LHCN-M2 (cell line): ENCODE measurements around the gene ATAD5. TPM values are rescaled to one million over a fixed set of nuclear protein-coding genes. Genes with fewer than 3 reads are reported as not detected.

ENCODE experiments used
- total RNA-seq: library from RNA; depleted of rRNA; stranded (reverse); fragments of >200 nt; gene quantifications from 2 replicates; pipeline ENCODE4 v1.2.3, GENCODE V29; 2014; rRNA removed

Gene ATAD5
- total RNA-seq, 1 experiment from 2014 or later = 6.9 TPM

Other genes with a start within 250 kb of the ATAD5 start
- 12.9 and 14.5 TPM in 2 replicates for gene CRLF3, start 7.3 kb upstream of the ATAD5 start, total RNA-seq
- gene TEFM, start 74.3 kb downstream of the ATAD5 start, total RNA-seq = 8.8 and 13.5 TPM in 2 replicates
- gene ADAP2, start 90.0 kb downstream of the ATAD5 start, total RNA-seq = 0.75 TPM in 1 of 2 replicates, not detected in the other
- gene RNF135, start 139.1 kb downstream of the ATAD5 start, total RNA-seq = 17.6 and 18.3 TPM in 2 replicates